ENCODE data around the gene SCN2B.

GRCh38 chr11:118213781-118214180 lies 37.3 kb upstream of the SCN2B start:
- TF ChIP-seq CTCF (conservative IDR thresholded peaks at IDR 0.05 in 1 of 2, IDR thresholded peaks at IDR 0.05 in 1 of 2; ENCODE audit: extremely low read depth in 1 of 2, insufficient read depth in 1 of 2, low read depth in 1 of 2, low read length in 2 of 2) (no peak), EZH2 (IDR thresholded peaks at IDR 0.05; ENCODE audit: borderline replicate concordance, low read length) (no peak)
